ENCODE data around the gene TMC7.

- TF ChIP-seq POLR2A (IDR thresholded peaks at IDR 0.05) (no peak), CTCF (IDR thresholded peaks at IDR 0.05) (no peak), POLR2AphosphoS5 (IDR thresholded peaks at IDR 0.05) (no peak)
Measured at GRCh38 chr16:18958621-18959029, 25.1 kb upstream of the TMC7 start.

Data from prostate gland (tissue), 2 donors.